GM12872 (cell line): ENCODE results near the gene EFCAB8.

ENCODE experiments used
- CTCF ChIP-seq: IDR thresholded peaks from 3 replicates; pipeline ENCODE4 v1.5.1; 2011; ENCODE audit warnings: low read depth, mild to moderate bottlenecking, low read length, moderate library complexity; ENCODE audit not compliant: insufficient read depth

EFCAB8 gene

GRCh38 chr20:32985596-32985995, 126.9 kb downstream of the EFCAB8 start:
- TF ChIP-seq CTCF, result no peak

GRCh38 chr20:32986331-32986966, 127.7 kb downstream of the EFCAB8 start:
- TF ChIP-seq CTCF, result no peak

- TF ChIP-seq CTCF, result no peak
Measured at GRCh38 chr20:32987044-32987825, 128.5 kb downstream of the EFCAB8 start.

GRCh38 chr20:32988008-32988407, 129.3 kb downstream of the EFCAB8 start:
- no peak for TF ChIP-seq CTCF

- TF ChIP-seq CTCF, result no peak
Measured at GRCh38 chr20:32989507-32990283, 131.0 kb downstream of the EFCAB8 start.

GRCh38 chr20:32990426-32990825, 131.7 kb downstream of the EFCAB8 start:
- TF ChIP-seq CTCF, result no peak

GRCh38 chr20:32991383-32991782, 132.7 kb downstream of the EFCAB8 start:
- TF ChIP-seq CTCF, result no peak
